NCI-H446 (cell line): Measurements from ENCODE around the gene POLH.

Source experiments
- DNase-seq, 2 experiments: peaks; one replicate each; lab custom pipeline; 2025; lab: John Stamatoyannopoulos, UW

Gene POLH

GRCh38 chr6:43606019-43606418 lies 30.0 kb downstream of the POLH start:
- no peak for DNase-seq

GRCh38 chr6:43608310-43608763 lies 32.4 kb downstream of the POLH start:
- DNase-seq: peak; percentile 71 to 83

DNA sequence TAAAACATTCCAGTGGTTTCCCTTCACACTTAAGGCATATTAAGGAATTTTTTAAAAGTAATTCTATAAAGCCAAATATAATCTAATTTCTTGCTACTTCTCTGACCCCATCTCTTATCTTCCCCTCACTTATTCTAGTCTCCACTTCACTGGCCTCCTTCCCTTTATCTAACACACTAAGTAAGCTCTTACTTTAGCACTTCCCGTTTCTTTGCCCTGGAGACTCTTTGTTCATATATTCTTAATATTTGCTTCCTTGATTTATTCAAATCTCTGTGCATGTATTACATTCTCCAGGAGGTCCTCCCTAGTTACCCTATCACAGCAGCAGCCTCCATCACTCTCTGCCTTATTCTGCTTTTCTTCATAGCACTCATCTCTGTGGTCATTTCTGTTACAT lies 32.8 kb downstream of the POLH start:
- DNase-seq: no peak

DNA sequence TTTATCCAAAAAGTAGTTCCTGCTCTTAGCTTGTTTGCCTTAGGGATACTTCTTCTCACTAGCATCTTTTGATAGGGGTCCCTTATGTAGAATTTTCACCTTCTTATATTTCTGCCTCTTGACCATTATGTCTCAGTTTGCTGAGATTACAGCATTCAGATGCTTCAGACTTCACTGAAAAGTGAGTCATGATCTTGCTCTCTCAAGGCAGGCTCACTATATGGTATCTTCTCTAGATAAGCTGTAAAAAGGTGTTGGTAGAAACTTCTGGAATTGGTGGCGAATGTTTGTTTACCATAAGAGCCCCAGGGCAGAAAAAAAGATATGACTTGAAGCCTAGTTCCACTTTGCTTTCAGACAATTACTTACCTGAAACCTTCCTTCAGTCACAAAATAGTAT lies 33.4 kb downstream of the POLH start:
- DNase-seq: no peak

DNA sequence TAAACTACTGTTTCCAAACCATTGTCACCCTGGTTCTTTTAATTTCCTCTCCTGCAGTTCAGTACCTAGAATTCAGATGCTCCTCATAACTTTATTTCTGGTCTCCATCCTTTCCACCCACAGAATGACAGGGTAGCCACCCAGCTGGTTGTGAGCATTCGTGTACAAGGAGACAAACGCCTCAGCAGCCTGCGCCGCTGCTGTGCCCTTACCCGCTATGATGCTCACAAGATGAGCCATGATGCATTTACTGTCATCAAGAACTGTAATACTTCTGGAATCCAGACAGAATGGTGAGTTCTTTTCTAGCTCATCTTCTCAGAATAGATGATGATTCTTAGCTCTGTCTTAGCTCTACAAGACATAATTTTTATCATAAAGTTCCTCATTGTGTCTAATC lies 34.4 kb downstream of the POLH start:
- DNase-seq: no peak

DNA sequence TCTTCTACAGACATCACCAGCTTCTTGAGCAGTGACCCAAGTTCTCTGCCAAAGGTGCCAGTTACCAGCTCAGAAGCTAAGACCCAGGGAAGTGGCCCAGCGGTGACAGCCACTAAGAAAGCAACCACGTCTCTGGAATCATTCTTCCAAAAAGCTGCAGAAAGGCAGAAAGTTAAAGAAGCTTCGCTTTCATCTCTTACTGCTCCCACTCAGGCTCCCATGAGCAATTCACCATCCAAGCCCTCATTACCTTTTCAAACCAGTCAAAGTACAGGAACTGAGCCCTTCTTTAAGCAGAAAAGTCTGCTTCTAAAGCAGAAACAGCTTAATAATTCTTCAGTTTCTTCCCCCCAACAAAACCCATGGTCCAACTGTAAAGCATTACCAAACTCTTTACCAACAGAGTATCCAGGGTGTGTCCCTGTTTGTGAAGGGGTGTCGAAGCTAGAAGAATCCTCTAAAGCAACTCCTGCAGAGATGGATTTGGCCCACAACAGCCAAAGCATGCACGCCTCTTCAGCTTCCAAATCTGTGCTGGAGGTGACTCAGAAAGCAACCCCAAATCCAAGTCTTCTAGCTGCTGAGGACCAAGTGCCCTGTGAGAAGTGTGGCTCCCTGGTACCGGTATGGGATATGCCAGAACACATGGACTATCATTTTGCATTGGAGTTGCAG lies 37.9 kb downstream of the POLH start:
- no peak for DNase-seq

- no peak for DNase-seq
These were observed 38.4 kb downstream of the POLH start for GRCh38 chr6:43614396-43614730.

GRCh38 chr6:43616725-43617472 lies 40.9 kb downstream of the POLH start:
- DNase-seq: no peak

DNA sequence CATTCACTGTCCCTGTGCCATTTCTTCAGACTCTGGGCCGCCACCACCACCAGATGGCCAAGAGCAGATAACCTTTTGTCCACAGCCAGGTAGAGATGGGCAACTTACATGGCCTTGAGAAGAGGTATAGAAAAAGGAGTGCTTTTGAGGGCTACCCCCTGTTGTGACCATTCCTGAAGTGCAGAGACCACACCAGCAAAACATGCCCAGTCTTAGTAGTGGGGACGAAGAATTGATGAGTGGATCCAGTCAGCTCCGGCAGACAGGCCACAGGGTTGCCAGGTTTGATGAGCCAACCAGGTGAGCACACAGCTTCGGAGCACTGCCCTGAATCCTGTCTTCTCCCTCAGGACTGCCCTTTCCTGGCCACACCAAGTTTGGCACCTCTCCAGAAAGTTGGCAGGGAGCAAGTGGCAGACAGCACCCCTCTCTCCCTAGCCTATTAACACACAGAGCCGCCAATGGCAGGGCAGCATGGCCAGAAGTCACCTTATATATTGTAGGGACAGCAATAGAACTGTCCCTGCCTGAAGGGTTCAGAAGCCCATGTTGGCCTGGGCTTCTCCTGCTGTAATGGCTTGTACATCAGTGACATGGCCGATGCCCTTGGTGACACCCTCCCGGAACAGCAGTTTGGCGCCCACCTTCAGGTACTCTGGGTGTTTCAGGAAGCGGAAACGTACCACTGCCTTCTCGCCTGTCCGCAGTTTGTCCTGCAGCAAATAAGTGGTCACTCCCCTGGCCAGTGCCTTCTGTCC lies 45.3 kb downstream of the POLH start:
- no peak for DNase-seq

- no peak for DNase-seq
These were observed 45.8 kb downstream of the POLH start for GRCh38 chr6:43621836-43622180.

DNA sequence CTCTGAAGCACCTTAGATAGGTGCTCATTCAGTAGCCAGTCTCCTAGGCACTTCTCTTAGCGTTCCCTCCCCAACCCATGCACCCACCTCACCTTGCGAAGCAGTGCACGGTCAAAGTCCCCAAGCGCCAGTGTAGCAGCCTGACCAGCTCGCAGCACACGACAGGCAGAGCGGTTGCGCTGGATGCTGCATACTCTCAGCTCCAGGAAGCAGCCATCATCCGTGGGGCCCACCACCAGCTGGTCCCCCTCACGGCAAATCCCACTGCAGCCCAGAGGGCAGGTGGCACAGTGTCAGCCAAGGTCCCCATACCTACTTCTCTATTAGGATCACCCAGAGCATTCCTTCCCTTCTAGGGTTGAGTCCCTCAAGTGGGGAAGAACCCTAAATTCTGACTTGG lies 46.6 kb downstream of the POLH start:
- DNase-seq: no peak

DNA sequence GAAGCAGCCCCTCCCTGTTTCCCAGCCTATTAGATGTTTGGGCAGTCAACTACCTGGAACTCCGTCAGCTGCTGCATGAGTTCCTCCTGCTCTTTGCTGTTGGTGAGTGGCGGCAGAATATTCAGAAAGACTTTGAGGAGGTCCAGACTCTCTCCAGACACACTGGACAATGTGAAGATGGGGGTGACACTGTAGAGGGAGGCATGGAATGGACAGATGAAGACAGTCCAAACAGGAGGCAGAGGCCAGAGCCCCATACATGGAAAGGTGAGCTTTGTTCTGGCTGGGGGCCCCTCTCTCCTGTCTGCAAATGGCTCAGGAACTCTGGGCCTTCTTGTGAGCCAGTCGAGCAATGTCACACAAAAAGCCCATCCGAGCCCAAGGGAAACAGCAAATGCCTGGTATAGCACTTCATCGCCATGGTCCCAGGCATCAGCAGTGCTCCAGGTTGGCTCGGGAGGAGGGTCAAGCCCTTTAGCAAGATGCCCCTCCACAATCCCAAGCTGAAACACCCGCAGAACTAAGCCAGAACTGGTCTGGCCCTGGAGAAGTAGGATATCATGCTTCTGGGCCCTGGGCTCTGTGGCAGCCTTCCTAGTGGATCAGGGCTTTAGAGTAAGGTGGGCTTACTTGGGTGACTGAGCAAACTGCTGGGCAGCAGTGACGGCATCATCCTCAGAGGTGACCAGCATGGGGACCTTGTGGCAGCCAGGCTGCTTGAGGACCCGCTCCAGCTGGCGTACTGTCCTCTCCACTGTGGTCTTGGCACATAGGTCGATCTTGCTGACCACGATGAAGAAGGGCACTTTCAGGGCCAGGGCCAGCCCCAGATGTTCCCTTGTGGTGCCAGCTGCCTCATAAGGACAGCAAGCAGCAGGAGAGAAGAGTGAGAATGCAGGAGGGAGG lies 48.1 kb downstream of the POLH start:
- no peak for DNase-seq

GRCh38 chr6:43624786-43625288 lies 48.9 kb downstream of the POLH start:
- no peak for DNase-seq

DNA sequence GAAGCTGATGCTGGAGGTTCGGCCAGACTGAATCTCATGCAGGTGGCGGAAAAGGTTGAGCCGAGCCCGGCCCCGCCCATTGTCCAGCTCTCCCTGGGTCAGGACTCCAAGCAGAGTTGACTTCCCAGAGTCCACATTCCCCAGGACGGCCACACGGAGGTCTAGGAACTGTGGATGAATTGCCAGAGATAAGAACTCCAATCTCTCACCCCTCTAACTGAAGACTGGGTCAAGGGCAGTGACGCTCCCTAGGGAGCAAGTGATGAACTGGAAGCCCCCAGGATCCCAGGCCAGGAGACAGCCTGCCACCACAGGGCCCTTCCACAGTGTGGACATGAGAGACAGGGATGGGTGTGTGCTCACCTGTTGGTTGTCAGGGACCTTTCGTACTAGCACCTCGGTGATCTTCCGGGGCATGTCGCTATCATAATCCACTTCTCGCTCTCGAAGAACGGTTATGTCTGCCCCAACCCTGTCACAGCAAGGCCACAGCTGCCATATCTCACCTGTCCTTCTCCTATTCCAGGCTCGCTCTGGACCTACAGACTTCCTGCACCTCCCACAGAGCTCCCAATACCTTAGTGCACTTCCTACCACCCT lies 49.5 kb downstream of the POLH start:
- no peak for DNase-seq

GRCh38 chr6:43627008-43627825 lies 51.2 kb downstream of the POLH start:
- DNase-seq: peak in 1 of 2 experiments; percentile 35

DNA sequence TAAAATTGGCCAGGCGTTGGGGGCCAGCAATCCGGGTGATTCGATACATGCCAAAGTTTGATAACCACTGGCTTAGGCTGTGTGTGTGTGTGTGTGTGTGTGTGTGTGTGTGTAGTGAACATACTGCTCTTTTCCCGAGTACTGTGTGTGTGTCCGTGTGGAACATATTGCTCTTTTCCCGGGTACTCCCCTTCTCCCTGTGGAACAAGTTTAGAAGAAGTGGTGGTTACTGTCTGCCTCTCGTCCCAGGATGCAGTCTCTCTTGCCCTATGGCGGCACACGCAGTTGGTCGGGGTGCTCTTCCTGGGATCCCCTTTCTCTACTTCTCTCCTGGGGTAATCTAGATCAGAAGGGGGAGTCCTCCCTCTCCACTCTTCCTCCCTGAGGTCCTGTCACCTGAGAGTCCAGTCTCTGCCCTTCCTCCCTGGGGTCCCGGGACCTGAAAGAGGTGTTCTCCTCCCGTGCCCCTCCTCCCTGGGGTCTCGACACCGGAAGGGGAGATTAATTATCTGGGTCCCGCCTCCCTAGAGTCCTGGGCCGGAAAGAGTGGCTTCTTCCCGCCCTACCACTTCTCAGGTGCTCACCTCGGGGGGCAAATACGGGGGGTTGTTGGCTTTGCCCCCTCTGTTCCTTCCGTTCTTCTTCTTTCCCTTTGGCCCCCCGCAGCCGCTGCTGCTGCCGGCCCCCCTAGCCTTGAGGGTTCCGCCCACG lies 52.6 kb downstream of the POLH start:
- peak; percentile 18 to 49 for DNase-seq

DNA sequence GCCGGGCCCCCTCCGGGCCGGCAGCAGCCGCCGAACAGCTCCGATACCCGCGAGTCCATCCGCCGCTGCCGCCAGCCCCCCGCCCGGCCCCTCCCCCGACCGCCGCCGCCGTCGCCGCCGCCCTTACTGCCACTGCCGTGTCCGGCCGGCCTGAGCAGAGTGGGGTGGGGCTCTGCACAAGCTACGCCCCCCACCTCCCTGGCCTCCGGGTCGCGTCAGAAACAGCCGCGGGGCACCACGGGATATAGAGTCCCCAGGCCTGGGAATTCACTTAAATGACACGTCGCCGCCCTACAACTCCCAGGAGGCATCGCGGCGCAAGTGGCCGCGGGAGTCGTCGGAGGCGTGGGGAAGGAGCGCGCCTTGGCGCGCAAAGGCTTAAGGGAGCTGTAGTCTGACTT lies 53.1 kb downstream of the POLH start, which contains the start of gene GTPBP2:
TSS of gene GTPBP2 (minus strand) at position 161 of the 401 bp plus-strand sequence. CDS start at position 59, 102 bp downstream.
- peak; percentile 99 for DNase-seq

DNA sequence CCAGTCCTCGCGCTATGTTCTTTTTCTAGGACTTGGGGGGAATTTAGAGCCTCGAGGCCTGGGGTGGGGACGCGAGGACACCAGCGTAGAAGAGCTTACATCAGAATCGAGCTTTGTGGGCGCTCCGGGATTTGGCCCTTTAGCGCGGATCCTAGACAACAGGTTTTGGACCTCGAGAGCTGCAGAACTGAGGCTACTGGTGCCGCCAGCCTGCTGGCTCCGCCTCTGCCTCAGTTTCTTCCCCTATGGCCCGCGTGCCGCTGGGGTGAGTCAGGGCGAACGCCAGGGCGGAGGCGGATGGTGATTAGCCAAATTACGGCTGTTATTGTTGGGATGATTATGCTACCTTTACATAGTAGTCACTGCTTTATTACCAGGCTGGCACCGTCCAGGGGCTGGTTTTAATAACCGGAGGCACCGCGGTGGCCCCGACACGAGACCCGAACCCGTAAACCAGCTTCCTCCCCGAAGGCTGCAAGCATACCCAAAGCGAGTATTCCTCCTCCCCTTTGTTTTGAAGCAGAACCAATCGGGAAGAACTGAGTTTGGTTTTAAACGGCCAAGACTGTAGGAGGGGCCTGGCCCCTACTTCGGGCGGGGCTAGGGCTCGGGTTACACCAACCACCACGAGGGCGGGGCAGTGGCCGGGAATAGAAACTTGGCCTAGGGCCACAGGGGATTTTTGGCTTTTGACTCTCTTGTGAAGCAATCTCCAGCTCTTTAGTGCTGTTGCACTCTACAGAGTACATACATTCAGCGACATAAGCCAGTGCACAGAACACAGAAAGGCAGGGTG lies 53.7 kb downstream of the POLH start:
- peak; percentile 95 to 98 for DNase-seq
